Measurements from ENCODE around the gene MYO9A.
A peak's percentile ranks its signal among the peaks of the same experiment; 100 is the strongest.
"Not testable (repeated sequence)": the region's sequence is repeated elsewhere in the genome, so short reads cannot be mapped to it uniquely, and the experiment has no call there.

The MYO9A gene

DNA sequence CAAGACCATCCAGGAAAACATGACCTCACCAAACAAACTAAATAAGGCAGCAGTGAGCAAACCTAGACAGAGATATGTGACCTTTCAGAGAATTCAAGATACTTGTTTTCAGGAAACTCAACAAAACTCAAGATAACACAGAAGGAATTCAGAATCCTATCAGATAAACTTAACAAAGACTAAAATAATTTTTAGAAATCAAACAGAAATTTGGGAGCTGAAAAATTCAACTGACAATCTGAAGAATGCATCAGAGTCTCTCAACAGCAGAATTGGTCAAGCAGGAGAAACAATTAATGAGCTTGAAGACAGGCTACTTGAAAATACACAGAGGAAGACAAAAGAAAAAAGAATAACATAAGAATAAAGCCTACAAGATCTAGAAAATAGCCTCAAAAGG, 55.6 kb downstream of the MYO9A start:
- TF ChIP-seq, protein P1, sequence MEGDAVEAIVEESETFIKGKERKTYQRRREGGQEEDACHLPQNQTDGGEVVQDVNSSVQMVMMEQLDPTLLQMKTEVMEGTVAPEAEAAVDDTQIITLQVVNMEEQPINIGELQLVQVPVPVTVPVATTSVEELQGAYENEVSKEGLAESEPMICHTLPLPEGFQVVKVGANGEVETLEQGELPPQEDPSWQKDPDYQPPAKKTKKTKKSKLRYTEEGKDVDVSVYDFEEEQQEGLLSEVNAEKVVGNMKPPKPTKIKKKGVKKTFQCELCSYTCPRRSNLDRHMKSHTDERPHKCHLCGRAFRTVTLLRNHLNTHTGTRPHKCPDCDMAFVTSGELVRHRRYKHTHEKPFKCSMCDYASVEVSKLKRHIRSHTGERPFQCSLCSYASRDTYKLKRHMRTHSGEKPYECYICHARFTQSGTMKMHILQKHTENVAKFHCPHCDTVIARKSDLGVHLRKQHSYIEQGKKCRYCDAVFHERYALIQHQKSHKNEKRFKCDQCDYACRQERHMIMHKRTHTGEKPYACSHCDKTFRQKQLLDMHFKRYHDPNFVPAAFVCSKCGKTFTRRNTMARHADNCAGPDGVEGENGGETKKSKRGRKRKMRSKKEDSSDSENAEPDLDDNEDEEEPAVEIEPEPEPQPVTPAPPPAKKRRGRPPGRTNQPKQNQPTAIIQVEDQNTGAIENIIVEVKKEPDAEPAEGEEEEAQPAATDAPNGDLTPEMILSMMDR (IDR thresholded peaks at IDR 0.05; ENCODE audit: low read length, missing control alignments): no peak
- DNase-seq (ENCODE audit: low read depth): no peak
- no peak overlapping the region for H3K4me3 ChIP-seq (replicated peaks; ENCODE audit: low read depth, low read length)

DNA sequence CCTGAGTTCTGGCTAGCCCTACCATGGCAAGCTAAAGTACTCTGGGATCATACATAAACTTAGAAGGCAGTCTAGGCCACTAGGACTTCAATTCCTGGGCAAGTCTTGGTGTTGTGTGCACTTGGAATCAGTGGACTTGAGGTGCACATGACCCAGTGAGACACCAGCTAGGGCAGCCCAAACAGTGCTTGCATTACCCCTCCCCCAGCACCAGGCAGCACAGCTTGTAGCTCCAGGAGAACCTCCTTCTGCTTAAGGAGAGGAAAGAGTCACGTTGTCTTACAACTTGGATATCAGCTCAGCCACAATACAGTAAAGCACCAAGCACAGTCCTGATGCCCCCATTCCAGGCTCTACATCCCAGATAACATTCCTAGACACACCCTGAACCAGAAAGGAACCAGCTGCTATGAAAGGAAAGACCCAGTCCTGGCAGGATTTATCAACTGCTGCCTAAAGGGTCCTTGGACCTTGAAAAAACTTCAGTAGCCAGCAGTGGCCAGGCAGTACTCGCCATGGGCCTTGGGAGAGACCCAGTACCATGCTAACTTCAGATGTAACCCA, 57.2 kb downstream of the MYO9A start:
- no peak for DNase-seq (ENCODE audit: low read depth)
- TF ChIP-seq, protein P1 (IDR thresholded peaks at IDR 0.05; ENCODE audit: low read length, missing control alignments): no peak
- H3K4me3 ChIP-seq (replicated peaks; ENCODE audit: low read depth, low read length): no peak overlapping the region

DNA sequence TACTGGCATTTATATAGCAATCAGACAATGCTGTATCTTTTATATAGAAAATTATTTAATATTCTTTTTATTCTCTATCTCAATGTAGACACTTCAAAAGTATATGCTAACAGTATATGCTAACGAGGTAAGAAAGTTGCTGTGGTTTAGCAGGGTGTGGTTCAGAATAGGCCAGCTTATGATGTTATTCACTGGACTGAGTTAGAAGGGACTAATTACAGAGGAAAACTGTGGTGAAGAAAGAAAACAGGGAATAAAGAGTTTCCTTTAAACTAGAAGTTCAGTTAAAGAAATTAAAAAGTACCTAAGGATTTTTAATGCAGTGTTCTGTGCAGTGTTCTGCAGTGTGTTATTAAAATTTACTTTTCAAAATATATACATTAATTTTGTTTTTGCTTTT, 59.4 kb downstream of the MYO9A start:
- TF ChIP-seq, protein P1 (IDR thresholded peaks at IDR 0.05; ENCODE audit: low read length, missing control alignments): no peak
- no peak for DNase-seq (ENCODE audit: low read depth)
- H3K4me3 ChIP-seq (replicated peaks; ENCODE audit: low read depth, low read length): no peak overlapping the region

DNA sequence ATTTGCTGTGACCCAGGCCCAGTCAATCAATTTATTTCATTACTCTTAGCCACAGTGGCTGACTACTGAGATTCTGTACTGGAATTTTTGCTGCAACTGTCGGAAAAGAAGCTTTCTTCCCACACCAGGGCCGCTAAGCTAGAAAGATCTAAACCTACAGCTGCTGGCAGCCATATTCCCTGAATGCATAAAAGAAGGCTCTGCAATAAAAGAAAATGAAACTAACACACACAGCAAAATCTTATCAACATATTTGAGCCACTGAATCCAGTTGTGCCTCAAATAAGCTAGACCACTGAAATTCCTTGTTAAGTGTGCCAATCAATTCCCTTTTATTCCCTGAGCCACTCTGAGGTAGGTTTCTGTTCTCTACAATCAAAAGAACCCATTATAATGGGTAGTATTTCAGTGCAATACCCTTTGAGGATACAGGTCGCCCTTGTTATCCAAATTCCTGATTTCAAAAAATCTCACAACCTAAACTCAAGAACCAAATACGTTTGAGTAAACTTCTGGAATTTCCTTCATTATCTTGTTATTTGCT, 60.3 kb downstream of the MYO9A start:
- peak; percentile 17 for DNase-seq (ENCODE audit: low read depth)
- peak overlapping the region; percentile 4 for H3K4me3 ChIP-seq (replicated peaks; ENCODE audit: low read depth, low read length)

DNA sequence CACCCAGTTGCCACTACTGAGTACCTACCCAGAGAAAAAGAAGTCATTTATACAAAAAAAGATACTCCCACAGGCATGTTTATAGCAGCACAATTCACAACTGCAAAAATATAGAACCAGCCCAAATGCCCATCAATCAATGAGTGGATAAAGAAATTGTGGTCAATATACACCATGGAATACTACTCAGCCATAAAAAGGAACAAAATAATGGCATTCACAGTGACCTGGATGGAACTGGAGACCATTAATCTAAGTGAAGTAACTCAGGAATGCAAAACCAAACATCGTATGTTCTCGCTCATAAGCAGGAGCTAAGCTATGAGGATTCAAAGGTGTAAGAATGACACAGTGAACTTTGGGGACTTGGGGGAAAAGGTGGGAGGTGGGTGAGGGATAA, 61.7 kb downstream of the MYO9A start:
- DNase-seq (ENCODE audit: low read depth); H3K4me3 ChIP-seq (replicated peaks; ENCODE audit: low read depth, low read length): not testable (repeated sequence)

More for the DNA sequence above, 60.3 kb downstream of the MYO9A start:
- TF ChIP-seq, protein P1 (IDR thresholded peaks at IDR 0.05; ENCODE audit: low read length, missing control alignments): no peak

DNA sequence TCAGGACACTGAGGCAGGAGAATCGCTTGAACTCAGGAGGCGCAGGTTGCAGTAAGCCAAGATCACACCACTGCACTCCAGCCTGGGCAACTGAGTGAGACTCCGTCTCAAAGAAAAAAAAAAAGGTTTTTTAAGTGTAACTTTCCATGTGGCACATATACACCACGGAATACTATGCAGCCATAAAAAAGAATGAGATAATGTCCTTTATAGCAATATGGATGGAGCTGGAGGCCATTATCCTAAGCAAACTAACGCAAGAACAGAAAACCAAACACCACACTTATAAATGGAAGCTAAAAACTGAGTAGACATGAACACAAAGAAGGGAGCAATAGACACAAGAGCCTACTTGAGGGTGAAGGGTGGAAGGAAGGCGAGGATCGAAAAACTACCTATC, 64.7 kb downstream of the MYO9A start:
- H3K4me3 ChIP-seq (replicated peaks; ENCODE audit: low read depth, low read length); DNase-seq (ENCODE audit: low read depth): not testable (repeated sequence)

DNA sequence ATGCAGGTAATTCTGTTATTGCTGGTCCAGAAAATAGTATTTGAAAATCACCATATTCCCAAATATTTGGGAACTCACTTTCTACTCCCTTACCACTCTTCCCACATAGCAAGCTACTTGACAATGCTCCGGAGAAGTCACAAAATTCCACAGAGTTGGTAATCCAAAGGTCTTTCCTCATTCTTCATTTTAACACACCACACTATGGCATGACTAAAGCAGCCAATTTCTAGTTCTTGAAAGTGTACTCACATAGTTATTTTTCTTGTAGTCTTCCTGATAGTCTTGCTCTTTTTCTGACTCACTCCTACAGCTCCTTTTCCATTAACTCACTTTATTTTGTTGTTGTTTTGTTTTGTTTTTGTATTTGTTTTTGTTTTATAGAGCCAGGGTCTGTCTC, 67.2 kb downstream of the MYO9A start:
- TF ChIP-seq, protein P1 (IDR thresholded peaks at IDR 0.05; ENCODE audit: low read length, missing control alignments): no peak
- no peak overlapping the region for H3K4me3 ChIP-seq (replicated peaks; ENCODE audit: low read depth, low read length)
- DNase-seq (ENCODE audit: low read depth): no peak

DNA sequence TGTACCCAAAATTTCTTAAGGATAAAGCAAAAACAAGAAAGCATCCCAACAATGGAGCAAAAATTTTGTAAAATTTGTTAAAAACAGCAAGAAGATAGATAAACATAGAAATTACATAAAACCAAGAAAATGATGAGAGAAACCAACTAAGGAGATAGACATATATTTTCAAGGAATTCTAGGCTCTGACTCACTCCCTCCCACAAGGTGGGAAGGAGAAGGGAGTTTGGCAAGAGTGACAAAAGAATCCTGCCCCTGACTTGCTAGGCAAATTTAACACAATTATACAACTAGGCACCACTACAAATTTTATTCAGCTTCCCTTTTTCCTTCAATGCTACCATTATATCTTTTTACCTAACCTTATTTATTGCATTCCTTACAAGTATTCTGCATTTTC, 70.9 kb downstream of the MYO9A start:
- peak; percentile 45 for DNase-seq (ENCODE audit: low read depth)
- TF ChIP-seq, protein P1 (IDR thresholded peaks at IDR 0.05; ENCODE audit: low read length, missing control alignments): no peak
- H3K4me3 ChIP-seq (replicated peaks; ENCODE audit: low read depth, low read length): no peak overlapping the region

Measured in fibroblast of pulmonary artery (primary cell).